BE2C (cell line): ENCODE results near the gene TOP1.

Source experiments
- DNase-seq: peaks from one replicate; pipeline ENCODE4 v3.0.0-alpha.2; 2020
- H3K27me3 ChIP-seq: fragments of 250-450 bp; sonication (Bioruptor Pico); 2 replicates; pipeline ENCODE4 v1.5.1; 2020; ENCODE audit warnings: mild to moderate bottlenecking
- H3K36me3 ChIP-seq: fragments of 250-450 bp; sonication (Bioruptor Pico); 2 replicates; pipeline ENCODE4 v1.5.1; 2020; ENCODE audit warnings: mild to moderate bottlenecking
- H3K4me1 ChIP-seq: fragments of 250-450 bp; sonication (Bioruptor Pico); 2 replicates; pipeline ENCODE4 v1.5.1; 2020
- H3K4me3 ChIP-seq: 2 replicates; pipeline ENCODE4 v1.5.1; 2011; ENCODE audit warnings: low read depth, low read length
- H3K9me3 ChIP-seq: fragments of 250-450 bp; sonication (Bioruptor Pico); 2 replicates; pipeline ENCODE4 v1.5.1; 2020
- CTCF ChIP-seq: IDR thresholded peaks from 2 replicates; pipeline ENCODE4 v1.5.1; 2012; ENCODE audit warnings: mild to moderate bottlenecking, low read depth, low read length

TOP1 gene

GRCh38 chr20:41141153-41141815, 112.7 kb downstream of the TOP1 start:
- no peak for TF ChIP-seq CTCF
- no peak for DNase-seq
- H3K9me3 ChIP-seq, result no peaks in the 10 kb centered on the region
- no peaks in the 10 kb centered on the region for H3K27me3 ChIP-seq
- H3K4me3 ChIP-seq, result no peak overlapping the region
- 0 out of 2 replicates have a peak, but pooled peaks cover 3% of the 10 kb centered on the region for H3K36me3 ChIP-seq
- H3K4me1 ChIP-seq, result peaks cover 2% of the 10 kb centered on the region; the same call in 1 of the 2 replicates

GRCh38 chr20:41142245-41142644, 113.6 kb downstream of the TOP1 start:
- Histone ChIP-seq H3K4me1 (no peaks in the 10 kb centered on the region), H3K4me3 (no peak overlapping the region), H3K36me3 (0 out of 2 replicates have a peak, but pooled peaks cover 3% of the 10 kb centered on the region), H3K27me3 (no peaks in the 10 kb centered on the region), H3K9me3 (no peaks in the 10 kb centered on the region)
- TF ChIP-seq CTCF, result no peak
- DNase-seq, result no peak

- DNase-seq, result no peak
- H3K9me3 ChIP-seq, result no peaks in the 10 kb centered on the region
- no peaks in the 10 kb centered on the region for H3K27me3 ChIP-seq
- TF ChIP-seq CTCF, result no peak
- H3K4me3 ChIP-seq, result no peak overlapping the region
- no peaks in the 10 kb centered on the region for H3K36me3 ChIP-seq
- no peaks in the 10 kb centered on the region for H3K4me1 ChIP-seq
These were observed 114.3 kb downstream of the TOP1 start for GRCh38 chr20:41142919-41143318.

GRCh38 chr20:41143354-41143753, 114.7 kb downstream of the TOP1 start:
- Histone ChIP-seq H3K27me3 (no peaks in the 10 kb centered on the region), H3K9me3 (no peaks in the 10 kb centered on the region), H3K36me3 (no peaks in the 10 kb centered on the region), H3K4me1 (no peaks in the 10 kb centered on the region), H3K4me3 (no peak overlapping the region)
- no peak for TF ChIP-seq CTCF
- DNase-seq, result no peak

- Histone ChIP-seq H3K9me3 (no peaks in the 10 kb centered on the region), H3K27me3 (no peaks in the 10 kb centered on the region), H3K4me1 (no peaks in the 10 kb centered on the region), H3K36me3 (no peaks in the 10 kb centered on the region), H3K4me3 (no peak overlapping the region)
- DNase-seq, result no peak
- TF ChIP-seq CTCF, result no peak
These were observed 116.7 kb downstream of the TOP1 start for GRCh38 chr20:41145317-41145716.

GRCh38 chr20:41145821-41146620, 117.4 kb downstream of the TOP1 start:
- no peak for DNase-seq
- Histone ChIP-seq H3K36me3 (no peaks in the 10 kb centered on the region), H3K4me3 (no peak overlapping the region), H3K4me1 (no peaks in the 10 kb centered on the region), H3K9me3 (no peaks in the 10 kb centered on the region), H3K27me3 (no peaks in the 10 kb centered on the region)
- no peak for TF ChIP-seq CTCF
